Subcutaneous abdominal adipose tissue (tissue), 5 donors: Measurements from ENCODE around the gene ZNF14.

Experiments used
- H3K27ac ChIP-seq: one replicate; pipeline ENCODE4 v1.7.0; 2013; ENCODE audit warnings: low read depth, mild to moderate bottlenecking, inconsistent platforms, low read length, moderate library complexity
- H3K27me3 ChIP-seq, 5 donors: one replicate each; pipeline ENCODE4 v1.7.0; 2013; ENCODE audit warnings: low read length in 5 of 5, inconsistent platforms in 1 of 5; ENCODE audit not compliant: control insufficient read depth in 5 of 5, insufficient read depth in 4 of 5
- H3K36me3 ChIP-seq, 5 donors: one replicate each; pipeline ENCODE4 v1.7.0; 2013; ENCODE audit warnings: low read length in 5 of 5; ENCODE audit not compliant: control insufficient read depth in 5 of 5, insufficient read depth in 5 of 5
- H3K4me1 ChIP-seq, 5 donors: one replicate each; pipeline ENCODE4 v1.7.0; 2013; ENCODE audit warnings: low read length in 5 of 5, mild to moderate bottlenecking in 3 of 5, moderate library complexity in 1 of 5; ENCODE audit not compliant: control insufficient read depth in 5 of 5, insufficient read depth in 5 of 5
- H3K4me3 ChIP-seq, 5 donors: one replicate each; pipeline ENCODE4 v1.7.0; 2013; ENCODE audit warnings: low read length in 5 of 5, low read depth in 1 of 5
- H3K9ac ChIP-seq, 5 donors: one replicate each; pipeline ENCODE4 v1.7.0; 2013; ENCODE audit warnings: low read length in 5 of 5, mild to moderate bottlenecking in 4 of 5, moderate library complexity in 3 of 5
- H3K9me3 ChIP-seq, 5 donors: one replicate each; pipeline ENCODE4 v1.7.0; 2013; ENCODE audit warnings: low read length in 5 of 5; ENCODE audit not compliant: control insufficient read depth in 5 of 5
- donor health status: healthy.
- donor health status: healthy.
- donor health status: healthy.
- donor health status: healthy.
- donor health status: healthy.

The ZNF14 gene

DNA sequence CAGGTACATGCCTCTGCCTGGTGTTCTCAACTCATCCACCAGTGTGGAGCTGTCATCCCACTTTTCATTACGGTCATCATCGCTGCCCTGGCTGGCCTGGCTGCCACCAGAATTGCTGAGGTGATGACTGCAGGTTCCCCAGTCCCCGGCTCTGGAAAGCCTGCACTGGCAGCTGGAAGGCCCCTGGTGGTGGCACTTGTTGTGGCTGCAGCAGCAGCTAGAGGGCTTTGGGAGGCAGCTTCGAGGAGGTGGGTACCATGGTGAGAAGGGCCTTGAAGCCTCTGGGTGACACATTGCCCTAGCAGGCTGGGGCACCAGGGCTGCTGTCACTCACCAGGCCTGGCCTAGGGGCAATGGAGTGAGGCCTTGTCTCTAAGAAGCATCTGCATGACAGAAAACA is 25.3 kb upstream of the ZNF14 start:
- H3K9me3 ChIP-seq = no peaks in the 10 kb centered on the region
- H3K36me3 ChIP-seq = peaks cover 0 to 7% (median 0%) of the 10 kb centered on the region in 5 donors
- H3K4me3 ChIP-seq = no peak overlapping the region
- no peaks in the 10 kb centered on the region for H3K27me3 ChIP-seq
- no peak overlapping the region for H3K9ac ChIP-seq
- no peak overlapping the region for H3K27ac ChIP-seq
- peaks cover 0 to 3% (median 0%) of the 10 kb centered on the region in 5 donors for H3K4me1 ChIP-seq

GRCh38 chr19:19752760-19753403 is 20.0 kb upstream of the ZNF14 start:
- peaks cover 0 to 3% (median 0%) of the 10 kb centered on the region in 5 donors for H3K36me3 ChIP-seq
- H3K4me1 ChIP-seq = no peaks in the 10 kb centered on the region
- no peak overlapping the region for H3K27ac ChIP-seq
- H3K9me3 ChIP-seq = no peaks in the 10 kb centered on the region
- no peaks in the 10 kb centered on the region for H3K27me3 ChIP-seq
- H3K9ac ChIP-seq = no peak overlapping the region
- H3K4me3 ChIP-seq = no peak overlapping the region

DNA sequence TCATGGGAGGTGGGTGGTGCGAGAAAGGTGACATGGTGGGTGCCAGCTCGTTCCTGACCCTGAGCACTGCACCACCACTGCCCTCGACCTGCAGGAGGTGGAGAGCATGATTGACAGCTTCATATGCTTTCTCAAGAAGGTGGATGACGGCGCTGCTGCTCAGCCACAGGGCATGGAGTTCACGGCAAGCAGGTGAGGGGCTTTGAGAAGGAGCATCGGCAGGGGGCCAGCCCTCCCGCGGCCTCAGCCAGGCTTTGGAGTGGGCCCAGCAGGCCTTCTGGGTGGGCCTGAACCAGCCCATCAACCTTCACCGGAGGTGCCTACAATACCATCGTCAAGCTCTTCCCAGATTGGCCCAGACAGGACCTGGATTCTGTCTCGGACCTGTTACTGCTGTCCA is 18.9 kb upstream of the ZNF14 start:
- no peak overlapping the region for H3K9ac ChIP-seq

GRCh38 chr19:19750842-19751790 is 18.2 kb upstream of the ZNF14 start:
- Histone ChIP-seq H3K4me1 (no peaks in the 10 kb centered on the region), H3K4me3 (no peak overlapping the region), H3K27me3 (peaks cover 0 to 3% (median 0%) of the 10 kb centered on the region in 5 donors), H3K27ac (no peak overlapping the region), H3K9ac (no peak overlapping the region), H3K36me3 (no peaks in the 10 kb centered on the region), H3K9me3 (no peaks in the 10 kb centered on the region)

More for the DNA sequence above, 18.9 kb upstream of the ZNF14 start:
- Histone ChIP-seq H3K9me3 (no peaks in the 10 kb centered on the region), H3K36me3 (no peaks in the 10 kb centered on the region), H3K4me3 (no peak overlapping the region), H3K27ac (no peak overlapping the region), H3K4me1 (no peaks in the 10 kb centered on the region), H3K27me3 (no peaks in the 10 kb centered on the region)

DNA sequence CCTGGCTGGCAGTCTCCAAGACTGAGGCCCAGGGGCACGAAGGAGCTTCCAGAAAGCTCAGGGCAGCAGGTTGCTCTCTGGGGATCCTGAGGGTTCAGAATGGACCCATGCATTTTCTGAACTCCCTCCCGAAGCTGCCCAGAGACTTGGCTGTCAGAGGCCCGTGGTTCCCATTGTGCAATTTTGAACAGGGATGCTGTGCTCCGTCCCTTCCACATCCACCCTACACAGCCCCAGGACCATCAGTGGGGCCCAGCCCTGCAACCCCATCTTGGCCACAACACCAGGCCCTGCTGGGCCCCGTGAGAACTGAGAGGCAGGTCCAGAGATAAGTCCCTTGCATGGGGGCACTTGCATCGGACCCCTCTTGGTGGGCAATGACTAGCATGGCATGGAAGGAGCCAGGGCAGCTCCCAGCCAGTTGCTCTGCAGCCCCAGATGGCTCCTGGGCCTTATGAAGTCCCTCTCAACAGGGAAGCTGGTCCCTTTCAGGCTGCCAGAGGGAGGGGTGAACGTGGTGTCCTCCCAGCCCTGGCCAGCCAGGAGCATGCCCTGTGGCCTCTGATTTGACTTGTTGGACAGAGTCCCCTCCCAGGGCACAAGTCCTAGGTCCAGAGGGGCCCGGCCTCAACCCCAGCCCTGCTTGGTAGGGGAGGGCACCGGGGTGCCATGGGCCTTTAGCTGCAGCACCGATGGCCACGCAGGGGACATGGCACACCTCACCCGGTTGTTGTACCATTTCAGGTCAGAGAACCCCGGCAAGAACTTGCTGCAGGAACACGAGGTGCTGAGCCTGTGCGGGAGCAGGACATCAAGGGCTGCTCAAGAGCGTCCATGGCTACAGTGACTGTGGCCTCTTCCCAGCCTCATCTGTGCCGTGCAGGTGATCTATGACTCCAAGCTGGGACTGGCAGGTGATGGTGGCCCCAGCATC is 17.3 kb upstream of the ZNF14 start:
- Histone ChIP-seq H3K36me3 (no peaks in the 10 kb centered on the region), H3K9ac (no peak overlapping the region), H3K4me3 (no peak overlapping the region), H3K4me1 (no peaks in the 10 kb centered on the region), H3K27ac (no peak overlapping the region), H3K9me3 (no peaks in the 10 kb centered on the region), H3K27me3 (peaks cover 0 to 3% (median 0%) of the 10 kb centered on the region in 5 donors)

DNA sequence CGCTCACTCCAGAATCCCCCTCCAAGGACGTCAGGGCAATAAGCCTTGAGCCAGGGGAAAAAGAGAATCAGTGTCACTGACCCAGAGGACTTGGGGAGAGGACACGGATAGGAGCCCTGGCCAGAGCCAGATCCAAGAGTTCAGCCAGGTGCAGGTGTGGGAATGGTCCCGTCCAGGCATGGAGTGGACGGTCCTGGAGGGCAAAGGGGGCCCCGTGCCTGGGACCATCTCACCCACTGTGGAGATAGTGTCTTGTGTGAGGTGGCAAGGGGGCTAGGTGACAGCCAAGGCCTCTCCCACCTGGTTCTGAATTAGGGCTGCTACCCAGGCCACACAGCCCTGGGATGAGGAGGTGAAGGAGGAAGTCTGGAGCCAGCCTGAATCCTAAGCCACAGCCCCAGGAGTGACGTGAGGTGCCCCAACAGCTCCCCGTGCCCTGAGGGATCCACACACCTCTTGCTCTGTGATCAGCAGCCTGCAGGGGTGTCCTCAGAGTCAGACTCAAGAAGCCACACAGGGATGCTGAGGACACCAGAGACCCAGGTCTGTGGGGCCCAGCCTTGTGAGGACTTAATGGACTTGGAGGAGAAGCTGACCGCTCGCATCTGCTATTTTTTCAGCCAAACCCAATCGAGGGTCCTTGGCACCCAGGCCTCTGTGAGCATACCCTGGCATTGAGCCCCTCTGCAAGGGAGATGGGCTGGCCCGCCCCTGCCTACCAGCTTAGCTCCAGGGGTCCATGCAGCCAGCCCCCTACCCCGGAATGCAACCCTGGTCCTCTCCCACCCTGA is 16.4 kb upstream of the ZNF14 start:
- Histone ChIP-seq H3K36me3 (no peaks in the 10 kb centered on the region), H3K27me3 (peaks cover 0 to 3% (median 0%) of the 10 kb centered on the region in 5 donors), H3K9me3 (no peaks in the 10 kb centered on the region), H3K4me1 (no peaks in the 10 kb centered on the region), H3K27ac (no peak overlapping the region), H3K4me3 (no peak overlapping the region), H3K9ac (no peak overlapping the region)

DNA sequence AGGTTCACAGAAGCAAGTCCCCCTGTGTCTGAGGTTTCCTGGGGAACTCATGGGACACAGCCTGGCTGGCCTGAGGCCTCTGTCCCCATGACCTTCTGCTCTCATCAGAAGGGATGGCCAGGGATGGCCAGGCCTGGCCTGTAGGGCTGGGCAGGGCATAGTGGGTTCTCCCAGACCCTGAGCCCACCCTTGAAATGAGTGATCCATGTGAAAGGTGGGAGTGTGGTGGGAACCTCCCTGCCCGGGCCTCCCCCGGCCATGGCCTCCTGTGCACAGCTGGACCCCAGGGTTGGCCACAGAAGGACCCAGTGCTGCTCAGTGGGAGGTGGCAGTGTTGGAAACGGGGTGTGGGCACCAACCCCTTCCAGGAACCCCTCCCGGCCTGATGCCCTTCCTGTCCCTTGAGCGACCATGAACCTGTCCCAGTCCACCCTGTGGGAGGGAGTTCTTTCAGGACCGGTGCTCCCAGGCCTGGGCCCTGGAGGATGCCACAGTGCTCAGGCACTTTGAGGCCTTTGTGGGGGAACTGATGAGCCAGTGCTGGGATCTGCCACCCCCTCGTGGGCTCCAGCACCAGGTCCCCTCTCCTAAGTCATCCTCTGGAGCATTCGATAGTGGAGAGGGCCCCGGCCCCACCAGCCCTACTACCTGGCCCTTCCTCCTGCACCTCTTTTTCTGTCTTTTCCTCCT is 15.5 kb upstream of the ZNF14 start:
- H3K9ac ChIP-seq = no peak overlapping the region
- peaks cover 0 to 2% (median 0%) of the 10 kb centered on the region in 5 donors for H3K9me3 ChIP-seq
- H3K27ac ChIP-seq = no peak overlapping the region
- H3K27me3 ChIP-seq = peaks cover 0 to 3% (median 0%) of the 10 kb centered on the region in 5 donors
- no peaks in the 10 kb centered on the region for H3K36me3 ChIP-seq
- no peaks in the 10 kb centered on the region for H3K4me1 ChIP-seq
- H3K4me3 ChIP-seq = no peak overlapping the region

DNA sequence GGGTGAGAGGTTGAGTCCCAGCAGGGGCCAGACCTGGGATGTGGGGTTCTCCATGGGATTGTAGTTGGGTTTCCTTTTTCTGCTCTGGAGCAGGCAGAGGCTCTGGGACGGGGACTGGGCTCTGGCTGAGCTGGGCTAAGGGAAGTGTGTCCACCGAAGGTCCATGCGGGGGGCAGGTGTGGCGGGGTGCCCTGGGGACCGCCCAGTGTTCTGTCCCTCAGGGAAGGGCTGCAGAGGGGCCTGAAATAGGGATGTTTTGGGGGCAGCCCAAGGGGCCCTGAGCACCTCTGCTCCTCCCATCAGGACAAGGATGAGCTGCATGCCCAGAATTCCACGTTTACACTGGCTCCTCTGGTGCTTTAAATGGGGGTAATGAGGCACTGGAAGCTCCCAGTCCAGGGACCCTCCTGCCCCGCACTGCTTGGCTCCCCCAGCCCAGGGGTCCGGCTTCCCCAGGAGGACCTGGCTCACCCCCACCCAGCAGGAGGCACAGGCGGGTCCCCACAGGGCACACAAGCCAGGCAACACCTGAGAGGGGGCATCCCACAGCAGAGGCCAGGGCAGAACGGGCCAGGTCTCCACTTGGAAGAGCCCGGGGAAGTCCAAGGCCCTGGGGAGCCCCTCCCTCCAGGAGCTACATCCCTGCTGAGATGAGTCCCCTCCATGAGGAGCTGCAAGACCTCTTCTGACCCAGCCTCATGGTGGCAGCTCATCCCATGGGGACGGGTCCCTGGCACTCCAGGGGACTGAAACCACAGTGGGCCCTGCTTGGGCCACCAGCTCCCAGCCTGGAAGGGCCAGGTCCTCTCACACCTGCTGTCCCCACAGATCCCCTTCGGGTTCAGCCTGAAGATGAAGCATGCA is 14.7 kb upstream of the ZNF14 start:
- Histone ChIP-seq H3K27ac (no peak overlapping the region), H3K9ac (no peak overlapping the region), H3K4me1 (no peaks in the 10 kb centered on the region), H3K36me3 (no peaks in the 10 kb centered on the region), H3K27me3 (peaks cover 0 to 3% (median 0%) of the 10 kb centered on the region in 5 donors), H3K4me3 (no peak overlapping the region), H3K9me3 (peaks cover 0 to 2% (median 0%) of the 10 kb centered on the region in 5 donors)
